H9 (cell line): ENCODE measurements around the gene EFEMP1. TPM values are rescaled to one million over a fixed set of nuclear protein-coding genes. Genes with fewer than 3 reads are reported as not detected.

Source experiments
- DNase-seq: peaks from one replicate; pipeline ENCODE4 v3.0.0-alpha.2; 2017
- H2AFZ ChIP-seq: one replicate; pipeline ENCODE4 v1.6.1; 2013; ENCODE audit warnings: mild to moderate bottlenecking, low read length, control low read depth, moderate library complexity
- H2AK5ac ChIP-seq: 2 replicates; pipeline ENCODE4 v1.6.1; 2013; ENCODE audit warnings: low read length, control low read depth, mixed read lengths; ENCODE audit not compliant: insufficient read length
- H2BK120ac ChIP-seq: one replicate; pipeline ENCODE4 v1.6.1; 2013; ENCODE audit warnings: low read depth, mild to moderate bottlenecking, low read length, control low read depth, inconsistent platforms; ENCODE audit not compliant: poor library complexity, severe bottlenecking
- H2BK12ac ChIP-seq: 2 replicates; pipeline ENCODE4 v1.6.1; 2013; ENCODE audit warnings: low read length, control low read depth, mixed read lengths, low read depth; ENCODE audit not compliant: insufficient read length
- H2BK15ac ChIP-seq: 2 replicates; pipeline ENCODE4 v1.6.1; 2013; ENCODE audit warnings: low read depth, low read length, control low read depth
- H2BK20ac ChIP-seq: one replicate; pipeline ENCODE4 v1.6.1; 2013; ENCODE audit warnings: low read depth, mild to moderate bottlenecking, low read length, control low read depth, inconsistent platforms; ENCODE audit not compliant: poor library complexity, severe bottlenecking
- H2BK5ac ChIP-seq: 2 replicates; pipeline ENCODE4 v1.6.1; 2013; ENCODE audit warnings: low read length, control low read depth, mixed read lengths; ENCODE audit not compliant: insufficient read length
- H3K14ac ChIP-seq: 2 replicates; pipeline ENCODE4 v1.6.1; 2013; ENCODE audit warnings: low read length, control low read depth; ENCODE audit not compliant: insufficient read depth
- H3K18ac ChIP-seq: 2 replicates; pipeline ENCODE4 v1.6.1; 2013; ENCODE audit warnings: low read depth, mild to moderate bottlenecking, mixed read lengths, low read length, control low read depth; ENCODE audit not compliant: insufficient read length
- H3K23ac ChIP-seq: 2 replicates; pipeline ENCODE4 v1.6.1; 2013; ENCODE audit warnings: low read length, control low read depth, mixed read lengths, low read depth; ENCODE audit not compliant: insufficient read length
- H3K23me2 ChIP-seq: 2 replicates; pipeline ENCODE4 v1.6.1; 2013; ENCODE audit warnings: low read depth, mild to moderate bottlenecking, mixed read lengths, low read length, control low read depth; ENCODE audit not compliant: insufficient read length, poor library complexity, severe bottlenecking
- H3K27ac ChIP-seq: 2 replicates; pipeline ENCODE4 v1.5.1; 2013; ENCODE audit warnings: low read length, control low read depth, mixed read lengths, low read depth; ENCODE audit not compliant: insufficient read length
- H3K27me3 ChIP-seq: 2 replicates; pipeline ENCODE4 v1.6.1; 2013; ENCODE audit warnings: low read length, control low read depth, inconsistent platforms; ENCODE audit not compliant: insufficient read depth
- H3K4ac ChIP-seq: 2 replicates; pipeline ENCODE4 v1.6.1; 2013; ENCODE audit warnings: low read depth, mild to moderate bottlenecking, control low read depth, inconsistent platforms, low read length, moderate library complexity
- H3K4me1 ChIP-seq: 2 replicates; pipeline ENCODE4 v1.6.1; 2013; ENCODE audit warnings: low read length, control low read depth, inconsistent platforms; ENCODE audit not compliant: insufficient read depth
- H3K4me2 ChIP-seq: 2 replicates; pipeline ENCODE4 v1.6.1; 2013; ENCODE audit warnings: low read length, control low read depth, mixed read lengths; ENCODE audit not compliant: insufficient read length, insufficient read depth
- H3K56ac ChIP-seq: 2 replicates; pipeline ENCODE4 v1.6.1; 2013; ENCODE audit warnings: low read depth, mild to moderate bottlenecking, mixed read lengths, low read length, control low read depth; ENCODE audit not compliant: insufficient read length
- H3K79me1 ChIP-seq: 2 replicates; pipeline ENCODE4 v1.6.1; 2013; ENCODE audit warnings: low read depth, mild to moderate bottlenecking, moderate library complexity, low read length, control low read depth, inconsistent platforms; ENCODE audit not compliant: insufficient read depth, poor library complexity, severe bottlenecking
- H3K79me2 ChIP-seq: 2 replicates; pipeline ENCODE4 v1.6.1; 2013; ENCODE audit warnings: low read length, control low read depth, inconsistent platforms; ENCODE audit not compliant: insufficient read depth
- H3K9ac ChIP-seq: 2 replicates; pipeline ENCODE4 v1.6.1; 2013; ENCODE audit warnings: low read length, control low read depth, mixed read lengths; ENCODE audit not compliant: insufficient read length; ENCODE audit errors: extremely low read depth
- H3K9me3 ChIP-seq: one replicate; pipeline ENCODE4 v1.6.1; 2013; ENCODE audit warnings: low read depth, low read length, inconsistent platforms; ENCODE audit not compliant: control insufficient read depth
- H3T11ph ChIP-seq: one replicate; pipeline ENCODE4 v1.6.1; 2013; ENCODE audit warnings: mild to moderate bottlenecking, low read length, control low read depth, inconsistent platforms
- H4K20me1 ChIP-seq: one replicate; pipeline ENCODE4 v1.6.1; 2013; ENCODE audit not compliant: control insufficient read depth, insufficient read length, insufficient read depth
- H4K5ac ChIP-seq: 2 replicates; pipeline ENCODE4 v1.6.1; 2013; ENCODE audit warnings: low read depth, mild to moderate bottlenecking, mixed read lengths, low read length, control low read depth; ENCODE audit not compliant: insufficient read length
- H4K8ac ChIP-seq: replicated peaks from 2 replicates; pipeline ENCODE4 v1.6.1; 2013; ENCODE audit warnings: low read length, control low read depth, mixed read lengths, low read depth; ENCODE audit not compliant: insufficient read length
- H4K91ac ChIP-seq: 2 replicates; pipeline ENCODE4 v1.6.1; 2013; ENCODE audit warnings: low read depth, mild to moderate bottlenecking, moderate library complexity, mixed read lengths, low read length, control low read depth; ENCODE audit not compliant: insufficient read length
- H3K27ac Mint-ChIP-seq, 3 experiments: 2 replicates in 2 of 3; 3 replicates in 1 of 3; pipeline ENCODE4 v1.8.0; 2020 to 2021; ENCODE audit warnings: mixed read lengths in 3 of 3, mild to moderate bottlenecking in 1 of 3, moderate library complexity in 1 of 3
- H3K27me3 Mint-ChIP-seq: 2 replicates; pipeline ENCODE4 v1.8.0; 2021; ENCODE audit warnings: low read depth, mild to moderate bottlenecking, moderate library complexity, mixed read lengths
- H3K36me3 Mint-ChIP-seq, 3 experiments: 2 replicates in 2 of 3; 3 replicates in 1 of 3; pipeline ENCODE4 v1.8.0; 2020 to 2021; ENCODE audit warnings: low read depth in 3 of 3, mixed read lengths in 3 of 3; ENCODE audit not compliant: insufficient read depth in 1 of 3
- H3K4me1 Mint-ChIP-seq, 2 experiments: 2 replicates each; pipeline ENCODE4 v1.8.0; 2020; ENCODE audit warnings: mixed read lengths in 2 of 2
- H3K4me3 Mint-ChIP-seq, 2 experiments: 2 replicates in 1 of 2; 3 replicates in 1 of 2; pipeline ENCODE4 v1.8.0; 2020 to 2021; ENCODE audit warnings: mild to moderate bottlenecking in 2 of 2, mixed read lengths in 2 of 2, moderate library complexity in 1 of 2
- H3K9me3 Mint-ChIP-seq, 2 experiments: 2 replicates in 1 of 2; 3 replicates in 1 of 2; pipeline ENCODE4 v1.8.0; 2020; ENCODE audit warnings: mild to moderate bottlenecking in 2 of 2, mixed read lengths in 2 of 2, moderate library complexity in 1 of 2
- CTCF ChIP-seq: fragments of 200-600 bp; sonication (generic); conservative IDR thresholded peaks from 3 replicates; pipeline ENCODE4 v1.8.0; 2021; ENCODE audit warnings: antibody characterized with exemption, mild to moderate bottlenecking
- WGBS: extraction: QIAGEN DNeasy Blood & Tissue Kit; methylation state at CpG from one replicate; pipeline ENCODE4 v1.1.7; 2013; ENCODE audit warnings: missing lambda C conversion rate, low lambda C conversion rate, mixed read lengths; ENCODE audit not compliant: insufficient read length; ENCODE audit errors: extremely low coverage; 5-methylcytosine and 5-hydroxymethylcytosine counted together
- total RNA-seq: library from RNA; stranded (reverse); gene quantifications from 2 replicates; pipeline ENCODE4 v1.2.1, GENCODE V29; 2021

Gene EFEMP1
- total RNA-seq, 1 experiment from 2014 or later, result 3.5 TPM

- Histone ChIP-seq H3K56ac (no peak overlapping the region), H2BK5ac (no peak overlapping the region), H4K5ac (no peak overlapping the region), H4K91ac (no peak overlapping the region), H4K8ac (no peak overlapping the region), H3K79me1 (no peaks in the 10 kb centered on the region), H2BK15ac (no peak overlapping the region), H3K4me1 (peaks cover 11% of the 10 kb centered on the region), H3K9me3 (no peaks in the 10 kb centered on the region), H2BK20ac (no peak overlapping the region), H2AK5ac (no peak overlapping the region), H2BK120ac (no peak overlapping the region), H4K20me1 (no peaks in the 10 kb centered on the region), H3K27ac (no peak overlapping the region), H3K18ac (no peak overlapping the region), H3K14ac (no peak overlapping the region), H3K27me3 (no peaks in the 10 kb centered on the region), H3K4ac (no peak overlapping the region), H2BK12ac (no peak overlapping the region), H3K23ac (no peak overlapping the region), H2AFZ (no peak overlapping the region), H3K4me2 (peak overlapping the region; percentile 29), H3K23me2 (no peaks in the 10 kb centered on the region), H3K9ac (no peak overlapping the region), H3K79me2 (no peaks in the 10 kb centered on the region), H3T11ph (no peak overlapping the region)
- no peak for DNase-seq
- H3K27ac Mint-ChIP-seq, result peak overlapping the region in 1 of 3 experiments; percentile 59; a peak in 1 of 7 replicates
- no peaks in the 10 kb centered on the region for H3K27me3 Mint-ChIP-seq
- H3K36me3 Mint-ChIP-seq, result peaks cover 0 to 6% (median 6%) of the 10 kb centered on the region in 3 experiments; a peak in 4 of 7 replicates
- WGBS, result no CpG with 5 or more reads among the region's 7 CpGs
- H3K4me1 Mint-ChIP-seq, result peaks cover 11 to 12% of the 10 kb centered on the region in 2 experiments
- no peak overlapping the region for H3K4me3 Mint-ChIP-seq
- H3K9me3 Mint-ChIP-seq, result peaks cover 4 to 11% of the 10 kb centered on the region in 2 experiments; a peak in 3 of 5 replicates
- TF ChIP-seq CTCF, result no peak
Measured at GRCh38 chr2:55839182-55839819, 84.3 kb downstream of the EFEMP1 start.
